Memory B cell (primary cell): ENCODE results near the gene SYT5.
"Not testable (repeated sequence)": the region's sequence is repeated elsewhere in the genome, so short reads cannot be mapped to it uniquely, and the experiment has no call there.

Source experiments
- ATAC-seq: fragments of 150-1000 bp; cut with Tn5 transposase; 2 replicates; pipeline ENCODE4 v1.10.0; 2021; ENCODE audit warnings: low read depth, mild to moderate bottlenecking, moderate library complexity
- DNase-seq, 2 donors: peaks; one replicate each; pipeline ENCODE4 v3.0.0; 2022; ENCODE audit warnings: low spot score in 2 of 2
- H3K27ac Mint-ChIP-seq: one replicate; pipeline ENCODE4 v1.8.0; 2022; ENCODE audit warnings: mild to moderate bottlenecking, moderate library complexity, mixed read lengths
- H3K27me3 Mint-ChIP-seq: one replicate; pipeline ENCODE4 v1.8.0; 2022; ENCODE audit warnings: mixed read lengths
- H3K36me3 Mint-ChIP-seq: one replicate; pipeline ENCODE4 v1.8.0; 2022; ENCODE audit warnings: mild to moderate bottlenecking, mixed read lengths
- H3K4me1 Mint-ChIP-seq: one replicate; pipeline ENCODE4 v1.8.0; 2022; ENCODE audit warnings: mixed read lengths
- H3K4me3 Mint-ChIP-seq: one replicate; pipeline ENCODE4 v1.8.0; 2022; ENCODE audit warnings: mild to moderate bottlenecking, moderate library complexity, mixed read lengths
- H3K9me3 Mint-ChIP-seq: one replicate; pipeline ENCODE4 v1.8.0; 2022; ENCODE audit warnings: mixed read lengths

The SYT5 gene

DNA sequence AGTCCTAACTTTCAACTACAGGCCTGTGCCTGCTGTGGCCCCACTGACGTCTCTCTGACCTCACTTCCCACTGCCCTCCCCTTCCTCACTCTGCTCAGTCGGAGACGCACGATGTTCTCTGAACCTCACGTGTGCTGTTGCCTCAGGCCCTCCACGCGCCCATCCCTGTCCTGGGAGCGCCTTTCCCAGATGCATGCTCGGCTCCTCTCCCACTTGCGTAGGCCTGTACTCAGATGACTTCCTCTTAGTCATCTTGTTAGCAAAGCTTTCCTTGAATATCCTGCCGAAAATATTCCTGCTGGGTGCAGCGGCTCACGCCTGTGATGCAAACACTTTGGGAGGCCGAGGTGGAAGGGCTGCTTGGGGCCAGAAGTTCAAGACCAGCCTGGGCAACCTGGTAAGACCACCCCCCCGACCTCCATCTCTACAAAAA lies 9.3 kb upstream of the SYT5 start:
- H3K27ac Mint-ChIP-seq = no peak overlapping the region

DNA sequence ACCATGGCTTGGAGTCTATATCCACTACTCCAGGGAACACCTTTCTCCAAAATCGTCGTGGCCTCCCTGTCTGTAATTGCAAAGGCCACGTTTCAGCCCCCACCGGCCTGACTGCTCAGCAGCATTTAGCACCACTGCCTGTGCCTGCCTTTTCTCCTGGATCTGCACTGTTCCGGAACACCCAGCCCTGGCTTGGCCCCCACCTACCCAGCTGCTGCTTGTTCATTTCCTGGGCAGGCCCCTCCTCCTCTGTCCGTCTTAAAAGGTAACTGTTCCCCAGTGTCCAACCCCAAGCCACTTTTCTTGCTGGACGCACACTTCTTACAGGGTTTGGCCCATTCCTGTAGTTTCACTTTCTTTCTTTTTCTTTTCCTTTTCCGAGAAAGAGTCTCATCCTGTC lies 8.5 kb upstream of the SYT5 start:
- H3K27me3 Mint-ChIP-seq = peaks cover 21% of the 10 kb centered on the region
- H3K4me3 Mint-ChIP-seq = no peak overlapping the region
- H3K4me1 Mint-ChIP-seq = peaks cover 7% of the 10 kb centered on the region
- no peaks in the 10 kb centered on the region for H3K9me3 Mint-ChIP-seq
- DNase-seq (no peak), ATAC-seq (no peak)
- H3K36me3 Mint-ChIP-seq = no peaks in the 10 kb centered on the region
- H3K27ac Mint-ChIP-seq = no peak overlapping the region

More for the DNA sequence above, 9.3 kb upstream of the SYT5 start:
- DNase-seq = no peak
- Mint-ChIP-seq H3K4me3 (no peak overlapping the region), H3K9me3 (no peaks in the 10 kb centered on the region), H3K36me3 (no peaks in the 10 kb centered on the region), H3K27me3 (peaks cover 18% of the 10 kb centered on the region), H3K4me1 (peaks cover 7% of the 10 kb centered on the region)
- ATAC-seq = no peak

DNA sequence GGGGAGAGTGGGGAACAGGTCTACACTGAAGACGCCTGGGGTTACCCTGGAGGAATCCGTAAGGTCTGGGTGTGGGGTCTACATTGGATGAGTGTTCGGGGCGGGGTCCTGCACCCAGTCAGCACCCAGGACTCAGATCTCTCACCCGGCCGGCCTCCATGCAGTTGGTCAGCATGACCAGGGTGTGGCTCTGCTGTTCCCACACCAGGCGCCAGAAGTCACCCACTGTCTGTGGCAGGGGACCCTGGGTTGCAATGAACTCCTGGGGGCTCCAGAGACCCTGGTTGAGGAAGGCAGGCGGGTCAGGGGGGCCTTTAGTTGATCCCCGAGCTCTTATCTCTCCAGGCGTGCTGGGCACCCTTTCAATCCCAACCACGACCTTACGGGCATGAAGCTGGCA lies 6.0 kb upstream of the SYT5 start:
- H3K4me1 Mint-ChIP-seq = peaks cover 7% of the 10 kb centered on the region
- no peaks in the 10 kb centered on the region for H3K36me3 Mint-ChIP-seq
- no peak for ATAC-seq
- H3K4me3 Mint-ChIP-seq = no peak overlapping the region
- H3K9me3 Mint-ChIP-seq = no peaks in the 10 kb centered on the region
- no peak for DNase-seq
- peaks cover 23% of the 10 kb centered on the region for H3K27me3 Mint-ChIP-seq
- no peak overlapping the region for H3K27ac Mint-ChIP-seq

DNA sequence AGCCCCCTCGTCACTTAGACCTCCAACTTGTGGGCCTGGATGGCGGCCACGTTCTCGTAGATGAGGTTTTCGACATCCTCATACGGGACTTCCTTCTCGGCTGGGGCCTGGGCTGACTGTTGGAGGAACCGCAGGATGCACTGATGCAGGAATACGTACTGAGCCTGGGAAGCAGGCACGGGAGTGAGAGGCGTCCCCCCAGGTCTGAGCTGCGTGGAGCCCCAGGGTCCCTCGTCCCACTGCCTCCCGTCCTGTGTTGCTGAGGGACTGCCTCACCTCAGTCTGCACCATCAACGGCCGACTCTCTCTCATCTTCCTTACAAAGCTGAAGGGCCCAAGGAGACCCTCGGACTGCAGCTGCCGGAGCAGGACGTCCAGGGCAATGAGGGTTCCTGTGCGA lies 1.7 kb upstream of the SYT5 start:
- DNase-seq = no peak
- no peak overlapping the region for H3K4me3 Mint-ChIP-seq
- peaks cover 44% of the 10 kb centered on the region for H3K27me3 Mint-ChIP-seq
- no peak overlapping the region for H3K27ac Mint-ChIP-seq
- ATAC-seq = no peak
- H3K36me3 Mint-ChIP-seq = no peaks in the 10 kb centered on the region
- H3K9me3 Mint-ChIP-seq = no peaks in the 10 kb centered on the region
- peaks cover 14% of the 10 kb centered on the region for H3K4me1 Mint-ChIP-seq

DNA sequence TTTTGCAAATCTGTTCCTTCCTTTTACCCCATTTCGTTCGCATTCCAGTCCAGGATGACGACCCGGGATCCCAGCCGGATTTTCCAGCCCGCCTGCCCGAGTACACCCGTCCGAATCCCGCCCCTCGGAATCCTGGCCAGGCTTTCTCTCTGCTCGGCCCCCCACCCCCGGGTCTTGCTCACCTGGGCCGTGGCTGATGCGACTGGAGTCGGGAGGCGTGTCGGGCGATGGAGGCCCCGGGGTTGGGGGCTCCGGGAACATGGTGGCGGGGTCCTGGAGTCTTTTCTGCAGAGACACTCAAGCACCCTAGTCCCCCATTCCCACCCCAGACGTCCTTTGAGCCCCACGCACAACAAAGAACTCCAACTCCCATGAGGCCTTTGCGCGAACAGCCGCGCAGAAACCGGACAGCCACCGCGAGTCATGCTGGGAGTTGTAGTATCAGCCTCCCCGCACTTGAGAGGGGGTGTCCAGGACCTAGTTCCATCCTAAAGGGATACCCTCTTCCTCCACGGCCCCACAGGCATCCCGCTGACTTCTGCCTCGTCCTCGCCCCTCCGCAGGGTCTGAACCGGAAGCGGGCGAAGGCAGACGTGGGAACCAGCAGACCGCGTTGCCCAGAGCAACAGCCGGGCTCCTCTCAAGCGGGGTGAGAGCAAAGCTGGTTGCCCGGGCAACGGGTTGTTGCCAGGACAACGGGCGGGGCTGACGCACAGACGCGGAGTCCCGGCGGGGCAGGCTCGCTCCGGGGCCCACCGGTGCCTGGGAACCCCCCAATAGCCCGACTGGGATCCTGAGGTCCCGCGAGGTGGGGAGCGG lies 1.1 kb downstream of the SYT5 start:
- Mint-ChIP-seq H3K4me1 (peaks cover 16% of the 10 kb centered on the region), H3K9me3 (no peaks in the 10 kb centered on the region), H3K4me3 (peak overlapping the region; percentile 87), H3K36me3 (no peaks in the 10 kb centered on the region), H3K27ac (peak overlapping the region; percentile 98), H3K27me3 (peaks cover 44% of the 10 kb centered on the region)
- DNase-seq (peak; percentile 96 to 99), ATAC-seq (peak; percentile 87)

DNA sequence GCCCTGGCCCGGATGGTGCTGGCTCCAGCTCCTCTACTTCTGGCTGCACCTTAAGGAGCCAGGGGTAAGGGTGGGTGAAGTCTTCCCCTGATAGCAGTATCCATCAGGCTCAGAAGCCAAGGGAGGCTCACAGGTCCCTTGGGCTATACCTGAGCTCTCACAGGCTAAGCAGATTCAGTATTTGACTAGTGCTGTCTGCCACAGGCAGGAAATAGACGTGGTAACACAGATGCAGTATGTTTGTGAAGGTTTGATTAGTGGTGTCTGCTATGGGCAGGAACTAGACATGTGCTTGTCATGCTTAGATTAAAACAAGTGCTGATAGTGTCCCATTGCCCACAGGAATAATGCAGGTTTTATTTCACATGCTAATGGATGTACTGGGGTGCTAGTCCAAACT lies 4.0 kb downstream of the SYT5 start:
- Mint-ChIP-seq H3K27ac (no peak overlapping the region), H3K9me3 (no peaks in the 10 kb centered on the region), H3K36me3 (peaks cover 3% of the 10 kb centered on the region), H3K4me1 (peaks cover 25% of the 10 kb centered on the region), H3K27me3 (peaks cover 54% of the 10 kb centered on the region), H3K4me3 (no peak overlapping the region)
- DNase-seq = no peak
- ATAC-seq = no peak

DNA sequence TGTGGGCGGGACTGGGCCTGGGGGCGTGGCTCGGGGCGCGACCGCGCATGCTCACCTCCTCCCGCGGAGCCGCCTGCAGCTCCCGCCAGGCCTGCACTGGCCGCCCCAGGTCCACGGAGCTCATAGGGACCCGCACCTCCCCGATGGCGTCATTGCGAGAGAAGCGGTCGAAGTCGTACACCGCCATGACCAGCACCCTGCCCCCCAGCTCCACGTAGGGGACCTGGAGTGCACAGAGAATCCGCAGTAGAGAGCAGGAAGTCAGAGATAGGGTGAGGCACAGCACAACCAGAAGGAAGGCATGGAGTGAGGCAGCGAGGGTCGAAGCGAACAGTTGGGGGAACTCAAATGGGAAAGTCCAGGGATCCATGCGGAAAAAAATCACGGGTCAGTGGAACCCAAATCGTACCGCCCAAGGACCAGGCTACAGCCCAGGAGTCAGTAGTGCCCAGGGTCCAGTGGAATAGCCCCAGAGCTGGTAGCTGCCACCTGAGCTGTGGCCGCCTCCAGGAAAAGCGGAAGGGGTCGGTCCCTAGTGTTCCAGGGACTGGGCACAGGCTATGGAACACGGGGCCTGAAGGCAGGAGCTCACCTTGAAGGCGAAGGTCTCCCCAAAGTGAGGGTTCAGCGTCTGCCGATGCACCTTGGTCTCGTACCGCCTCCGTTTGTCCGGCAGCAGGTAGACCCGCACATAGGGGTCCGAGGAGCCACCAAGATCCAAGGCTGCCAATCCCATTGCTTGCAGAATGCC lies 4.8 kb downstream of the SYT5 start:
- ATAC-seq (no peak), DNase-seq (no peak)
- no peak overlapping the region for H3K27ac Mint-ChIP-seq

DNA sequence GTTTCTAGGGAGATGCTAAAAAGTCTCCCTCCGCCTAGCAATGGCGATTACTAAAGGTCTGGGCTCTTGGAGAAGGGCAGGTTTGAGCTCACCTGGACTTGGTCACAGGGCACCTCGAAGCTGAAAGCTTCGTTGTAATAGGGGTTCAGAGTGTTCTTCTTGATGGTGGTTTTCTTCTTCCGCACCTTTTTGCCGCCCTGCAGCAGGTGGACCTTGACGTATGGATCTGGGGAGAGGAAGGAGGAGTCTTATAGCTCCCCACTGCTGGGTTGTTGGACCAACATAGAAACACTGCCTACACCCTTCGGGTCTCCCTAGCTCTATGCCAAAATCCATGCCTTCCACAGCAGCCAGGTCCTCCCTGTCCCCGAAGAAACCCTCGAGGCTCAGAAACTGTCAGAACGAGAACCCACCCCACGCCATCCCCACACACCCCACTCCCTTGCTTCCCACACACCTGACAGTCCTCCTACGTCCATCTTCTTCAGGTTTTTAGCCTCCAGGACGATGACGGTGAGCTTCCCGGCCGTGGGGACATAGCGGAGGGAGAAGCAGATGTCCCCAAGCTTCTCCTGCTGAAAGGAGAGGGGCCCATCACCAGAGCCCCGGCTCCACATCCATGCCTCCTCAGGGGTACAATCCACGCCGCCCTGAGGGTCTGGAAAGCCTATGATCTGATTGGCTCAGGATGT lies 5.5 kb downstream of the SYT5 start:
- Mint-ChIP-seq H3K27me3 (peaks cover 48% of the 10 kb centered on the region), H3K4me1 (peaks cover 15% of the 10 kb centered on the region), H3K36me3 (peaks cover 3% of the 10 kb centered on the region), H3K4me3 (peak overlapping the region; percentile 43), H3K27ac (no peak overlapping the region), H3K9me3 (no peaks in the 10 kb centered on the region)
- no peak for ATAC-seq
- no peak for DNase-seq

More for the DNA sequence above, 4.8 kb downstream of the SYT5 start:
- Mint-ChIP-seq H3K36me3 (peaks cover 3% of the 10 kb centered on the region), H3K9me3 (no peaks in the 10 kb centered on the region), H3K4me3 (no peak overlapping the region), H3K27me3 (peaks cover 51% of the 10 kb centered on the region), H3K4me1 (peaks cover 20% of the 10 kb centered on the region)

DNA sequence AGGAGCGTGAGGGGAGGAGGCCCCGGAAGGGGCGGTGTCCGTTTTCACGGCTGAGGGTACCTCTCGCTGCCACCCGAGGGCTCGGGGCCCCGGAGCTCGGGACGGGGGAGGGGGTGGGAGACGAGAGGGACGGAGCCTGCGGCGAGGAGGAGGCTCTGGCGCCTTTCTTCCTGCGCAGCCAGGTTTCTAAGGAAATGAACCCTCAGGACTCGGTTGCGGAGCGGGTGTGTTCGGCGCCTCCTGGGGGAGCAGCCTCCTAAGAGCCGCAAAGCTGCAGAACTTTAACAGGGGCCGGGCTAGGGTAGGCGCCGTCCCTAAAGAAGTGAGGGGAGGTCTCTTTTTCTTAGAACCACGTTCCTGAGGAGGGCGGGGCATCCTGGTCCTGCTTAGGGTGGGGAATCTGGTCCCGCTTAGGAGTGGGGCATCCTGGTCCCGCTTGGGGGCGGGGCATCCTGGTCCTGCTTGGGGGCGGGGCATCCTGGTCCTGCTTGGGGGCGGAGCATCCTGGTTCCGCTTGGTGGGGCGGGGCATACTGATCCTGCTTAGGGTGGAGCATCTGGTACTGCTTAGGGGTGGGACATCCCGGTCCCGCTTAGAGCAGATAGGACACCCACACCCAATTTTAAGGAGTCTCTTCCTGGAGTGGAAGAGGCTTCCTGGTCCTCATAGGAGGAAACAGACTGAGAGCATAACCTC lies 6.2 kb downstream of the SYT5 start:
- peaks cover 49% of the 10 kb centered on the region for H3K27me3 Mint-ChIP-seq
- H3K4me1 Mint-ChIP-seq = peaks cover 11% of the 10 kb centered on the region
- DNase-seq = no peak
- ATAC-seq = peak; percentile 47
- H3K36me3 Mint-ChIP-seq = peaks cover 3% of the 10 kb centered on the region
- no peaks in the 10 kb centered on the region for H3K9me3 Mint-ChIP-seq
- H3K27ac Mint-ChIP-seq = no peak overlapping the region
- peak overlapping the region; percentile 69 for H3K4me3 Mint-ChIP-seq

DNA sequence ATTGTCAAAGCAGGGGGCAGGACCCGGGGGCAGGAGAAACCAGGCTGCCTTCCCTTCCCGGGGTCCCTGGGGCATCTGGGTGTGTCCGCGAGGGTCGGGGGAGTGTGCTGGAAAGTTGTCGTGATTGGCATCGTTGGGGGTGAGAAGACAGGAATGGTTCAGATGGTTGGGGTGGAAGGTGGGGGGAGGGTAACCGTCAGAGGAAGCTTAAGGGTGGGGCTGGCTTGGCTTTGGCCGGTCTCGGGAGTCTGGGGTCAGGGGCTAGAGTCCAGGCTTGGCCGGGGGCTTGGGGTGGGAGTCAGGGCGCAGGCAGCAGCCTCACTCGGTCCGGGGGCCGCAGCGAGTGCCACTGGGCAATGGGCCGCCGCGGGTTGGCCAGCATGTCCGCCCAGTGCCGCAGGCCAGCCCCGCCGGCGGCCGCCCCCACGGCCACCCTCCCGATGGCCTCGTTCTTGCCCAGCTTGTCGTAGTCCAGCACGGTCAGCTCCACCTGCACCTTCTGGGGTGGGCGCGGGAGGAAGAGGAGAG lies 6.8 kb downstream of the SYT5 start:
- H3K27ac Mint-ChIP-seq = no peak overlapping the region
- ATAC-seq = no peak
- H3K36me3 Mint-ChIP-seq = peaks cover 3% of the 10 kb centered on the region
- H3K4me3 Mint-ChIP-seq = peak overlapping the region; percentile 76
- H3K9me3 Mint-ChIP-seq = no peaks in the 10 kb centered on the region
- no peak for DNase-seq
- peaks cover 11% of the 10 kb centered on the region for H3K4me1 Mint-ChIP-seq
- peaks cover 45% of the 10 kb centered on the region for H3K27me3 Mint-ChIP-seq

DNA sequence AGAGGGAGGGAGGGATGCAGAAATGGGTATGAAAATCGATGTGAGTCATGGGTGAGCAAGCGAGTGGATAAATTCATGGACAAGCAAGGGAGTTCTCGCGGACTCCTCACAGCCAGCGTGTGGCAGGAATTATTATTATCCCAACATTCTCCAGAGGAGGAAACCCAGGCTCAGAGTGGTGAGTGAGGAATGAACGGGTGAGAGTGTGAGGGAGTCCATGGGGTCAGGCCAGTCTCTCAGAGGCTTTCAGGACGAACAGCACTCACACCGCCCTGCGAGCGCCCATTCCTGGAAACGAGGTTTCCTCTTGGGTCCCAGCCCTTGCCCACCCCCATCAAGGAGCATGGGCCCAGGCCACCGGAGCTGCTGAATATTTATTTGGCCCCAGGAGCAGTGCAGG lies 7.3 kb downstream of the SYT5 start:
- Mint-ChIP-seq H3K9me3 (no peaks in the 10 kb centered on the region), H3K4me3 (peak overlapping the region; percentile 76), H3K27me3 (peaks cover 43% of the 10 kb centered on the region), H3K27ac (no peak overlapping the region), H3K4me1 (peaks cover 11% of the 10 kb centered on the region), H3K36me3 (peaks cover 3% of the 10 kb centered on the region)
- no peak for ATAC-seq
- DNase-seq = no peak

DNA sequence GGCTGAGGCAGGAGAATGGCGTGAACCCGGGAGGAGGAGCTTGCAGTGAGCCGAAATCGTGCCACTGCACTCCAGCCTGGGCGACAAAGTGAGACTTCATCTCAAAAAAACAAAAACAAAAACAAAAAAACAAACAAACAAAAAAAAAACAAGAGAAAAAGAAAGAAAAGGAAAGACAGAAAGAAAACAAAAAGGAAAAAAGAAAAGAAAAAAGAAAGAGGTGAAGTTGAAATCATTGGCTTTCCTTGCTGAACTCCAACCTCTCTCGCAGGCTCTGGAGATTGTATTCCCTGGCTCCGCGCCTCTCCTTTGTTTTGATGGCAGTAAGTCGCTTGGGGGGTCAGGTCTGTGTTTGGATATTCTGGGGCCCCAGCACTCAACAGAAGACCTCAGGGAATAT lies 7.8 kb downstream of the SYT5 start:
- not testable (repeated sequence) for H3K36me3 Mint-ChIP-seq, H3K27ac Mint-ChIP-seq, DNase-seq, H3K9me3 Mint-ChIP-seq, ATAC-seq
- Mint-ChIP-seq H3K4me3 (peak overlapping the region; percentile 76), H3K4me1 (peaks cover 11% of the 10 kb centered on the region), H3K27me3 (peaks cover 43% of the 10 kb centered on the region)

DNA sequence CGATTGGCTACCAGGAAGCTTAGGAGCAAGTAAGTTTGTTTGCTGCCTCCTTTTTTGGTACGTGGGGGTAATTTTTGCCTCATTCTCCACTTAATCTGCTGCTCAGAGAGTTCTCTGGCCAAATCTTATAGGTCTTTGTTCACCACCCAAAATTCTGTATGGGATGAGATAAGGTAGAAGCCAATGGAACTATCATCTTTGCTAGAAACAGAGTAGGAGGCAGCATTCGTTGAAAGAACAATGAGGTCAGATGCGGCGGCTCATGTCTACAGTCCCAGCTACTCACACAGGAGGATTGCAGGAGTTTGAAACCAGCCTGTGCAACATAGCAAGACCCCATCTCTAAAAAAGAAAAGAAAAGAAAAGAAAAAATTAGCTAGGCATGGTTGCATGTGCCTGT lies 8.6 kb downstream of the SYT5 start:
- ATAC-seq (no peak), DNase-seq (no peak)
- H3K27me3 Mint-ChIP-seq = peaks cover 46% of the 10 kb centered on the region
- no peak overlapping the region for H3K4me3 Mint-ChIP-seq
- no peak overlapping the region for H3K27ac Mint-ChIP-seq
- peaks cover 3% of the 10 kb centered on the region for H3K36me3 Mint-ChIP-seq
- peaks cover 18% of the 10 kb centered on the region for H3K4me1 Mint-ChIP-seq
- peaks cover 6% of the 10 kb centered on the region for H3K9me3 Mint-ChIP-seq
